ENCODE data around the gene DOCK6.

- TF ChIP-seq POLR2A (IDR thresholded peaks at IDR 0.05) (no peak), CTCF (IDR thresholded peaks at IDR 0.05) (no peak)
These were observed 9.5 kb downstream of the DOCK6 start for GRCh38 chr19:11252665-11253355.

Measured in sigmoid colon (tissue), 3 donors.